Suprapubic skin (tissue), 3 donors: ENCODE results near the gene DUOX2.

Experiments used
- CTCF ChIP-seq, 2 donors: fragments of 200-600 bp in 1 of 2; fragments of 450-650 bp in 1 of 2; sonication (generic) in 1 of 2; IDR thresholded peaks; one replicate each; pipeline ENCODE4 v1.5.1; 2016 to 2019; ENCODE audit warnings: antibody characterized with exemption in 2 of 2, mild to moderate bottlenecking in 1 of 2, moderate library complexity in 1 of 2
- POLR2AphosphoS5 ChIP-seq, 3 donors: sonication (generic); formaldehyde crosslinking; IDR thresholded peaks; one replicate each; pipeline ENCODE4 v1.6.1; 2017; ENCODE audit warnings: antibody characterized with exemption in 3 of 3

DNA sequence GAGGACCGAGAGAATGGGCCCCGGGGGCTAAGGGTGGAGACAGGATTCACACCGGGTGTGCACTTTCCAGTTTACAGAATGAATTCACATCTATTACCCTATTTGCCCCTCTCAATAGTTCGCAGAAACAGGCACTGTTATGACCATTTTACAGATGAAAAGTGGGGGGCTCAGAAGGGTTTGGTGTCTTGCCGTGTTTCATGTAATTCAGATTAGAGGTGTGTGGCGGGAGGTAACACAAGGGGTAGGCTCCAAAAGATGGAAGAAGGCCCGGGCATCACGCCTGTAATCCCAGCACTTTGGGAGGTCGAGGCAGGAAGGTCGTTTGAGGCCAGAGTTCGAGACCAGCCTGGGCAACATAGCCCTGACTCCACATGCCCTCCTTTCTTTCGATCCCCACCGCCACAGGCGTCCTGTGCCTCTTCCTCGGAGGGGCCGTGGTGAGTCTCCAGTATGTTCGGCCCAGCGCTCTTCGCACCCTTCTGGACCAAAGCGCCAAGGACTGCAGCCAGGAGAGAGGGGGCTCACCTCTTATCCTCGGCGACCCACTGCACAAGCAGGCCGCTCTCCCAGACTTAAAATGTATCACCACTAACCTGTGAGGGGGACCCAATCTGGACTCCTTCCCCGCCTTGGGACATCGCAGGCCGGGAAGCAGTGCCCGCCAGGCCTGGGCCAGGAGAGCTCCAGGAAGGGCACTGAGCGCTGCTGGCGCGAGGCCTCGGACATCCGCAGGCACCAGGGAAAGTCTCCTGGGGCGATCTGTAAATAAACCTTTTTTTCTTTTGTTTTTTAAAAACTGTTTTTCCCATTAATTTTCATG, 3.5 kb upstream of the DUOX2 start:
- TF ChIP-seq CTCF (IDR thresholded peaks at IDR 0.05) (no peak), POLR2AphosphoS5 (IDR thresholded peaks at IDR 0.05) (no peak)
